Lower lobe of right lung (tissue), 2 donors: ENCODE data around the gene PITX3. TPM values are rescaled to one million over a fixed set of nuclear protein-coding genes. Genes with fewer than 3 reads are reported as not detected.

Experiments
- ATAC-seq, 2 donors: fragments of 200-7000 bp; cut with Tn5 transposase; one replicate each; pipeline ENCODE4 v1.9.1; 2020 to 2022; ENCODE audit warnings: mild to moderate bottlenecking in 2 of 2, moderate library complexity in 2 of 2
- DNase-seq: peaks from one replicate; pipeline ENCODE4 v3.0.0-alpha.2; 2020
- H3K27ac ChIP-seq: fragments of 200-600 bp; one replicate; pipeline ENCODE4 v1.8.0; 2022
- H3K27me3 ChIP-seq: fragments of 200-600 bp; one replicate; pipeline ENCODE4 v1.8.0; 2022; ENCODE audit warnings: low read depth
- H3K36me3 ChIP-seq: fragments of 200-600 bp; one replicate; pipeline ENCODE4 v1.8.0; 2022; ENCODE audit warnings: mild to moderate bottlenecking
- H3K4me1 ChIP-seq: fragments of 200-600 bp; one replicate; pipeline ENCODE4 v1.8.0; 2022
- H3K4me3 ChIP-seq: fragments of 200-600 bp; one replicate; pipeline ENCODE4 v1.8.0; 2022; ENCODE audit warnings: mild to moderate bottlenecking
- H3K9me3 ChIP-seq: fragments of 200-600 bp; one replicate; pipeline ENCODE4 v1.8.0; 2022
- intact Hi-C: fragments of 100-400 bp; cut with DNase I; formaldehyde crosslinking; loops from one replicate; pipeline ENCODE4 v1.11.0; 2022
- long read RNA-seq: library from polyadenylated mRNA; unstranded; transcript quantifications from one replicate; pipeline ENCODE4 v2.0.0, GENCODE V29; 2021
- total RNA-seq: library from RNA; stranded (reverse); fragmentation: NEBNext Ultra II Directional; extraction: Animal tissue kit (Norgen Biotek cat#: 25700); gene quantifications from one replicate; pipeline ENCODE4 v1.2.1, GENCODE V29; 2021
- TF ChIP-seq, protein P1 (sequence below): fragments of 200-600 bp; IDR thresholded peaks from one replicate; pipeline ENCODE4 v1.8.0; 2022; ENCODE audit warnings: antibody characterized with exemption, mild to moderate bottlenecking
- donor health status: DM: no; HTN: yes; CAD: no; lungs with severe emphysema.

Gene PITX3
- total RNA-seq: not detected
- long read RNA-seq: 0 reads

GRCh38 chr10:102241444-102242117 is at the start of gene PITX3:
Gene PITX3, minus strand, starts transcription at chr10:102241512. Its CDS starts 9,432 bp downstream, at chr10:102232080.
- no peaks in the 10 kb centered on the region for H3K36me3 ChIP-seq
- peaks cover 17% of the 10 kb centered on the region for H3K27me3 ChIP-seq
- TF ChIP-seq, protein P1, sequence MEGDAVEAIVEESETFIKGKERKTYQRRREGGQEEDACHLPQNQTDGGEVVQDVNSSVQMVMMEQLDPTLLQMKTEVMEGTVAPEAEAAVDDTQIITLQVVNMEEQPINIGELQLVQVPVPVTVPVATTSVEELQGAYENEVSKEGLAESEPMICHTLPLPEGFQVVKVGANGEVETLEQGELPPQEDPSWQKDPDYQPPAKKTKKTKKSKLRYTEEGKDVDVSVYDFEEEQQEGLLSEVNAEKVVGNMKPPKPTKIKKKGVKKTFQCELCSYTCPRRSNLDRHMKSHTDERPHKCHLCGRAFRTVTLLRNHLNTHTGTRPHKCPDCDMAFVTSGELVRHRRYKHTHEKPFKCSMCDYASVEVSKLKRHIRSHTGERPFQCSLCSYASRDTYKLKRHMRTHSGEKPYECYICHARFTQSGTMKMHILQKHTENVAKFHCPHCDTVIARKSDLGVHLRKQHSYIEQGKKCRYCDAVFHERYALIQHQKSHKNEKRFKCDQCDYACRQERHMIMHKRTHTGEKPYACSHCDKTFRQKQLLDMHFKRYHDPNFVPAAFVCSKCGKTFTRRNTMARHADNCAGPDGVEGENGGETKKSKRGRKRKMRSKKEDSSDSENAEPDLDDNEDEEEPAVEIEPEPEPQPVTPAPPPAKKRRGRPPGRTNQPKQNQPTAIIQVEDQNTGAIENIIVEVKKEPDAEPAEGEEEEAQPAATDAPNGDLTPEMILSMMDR: no peak
- intact Hi-C loops: no loop called here
- peak within 1 kb of the TSS; percentile 70 for H3K4me3 ChIP-seq
- H3K4me1 ChIP-seq: peaks cover 34% of the 10 kb centered on the region
- H3K27ac ChIP-seq: no peak within 1 kb of the TSS
- ATAC-seq (peak; percentile 76 to 86), DNase-seq (peak; percentile 93)
- H3K9me3 ChIP-seq: no peaks in the 10 kb centered on the region

- Histone ChIP-seq H3K27me3 (no peaks in the 10 kb centered on the region), H3K4me3 (no peak overlapping the region), H3K9me3 (no peaks in the 10 kb centered on the region), H3K4me1 (no peaks in the 10 kb centered on the region), H3K27ac (no peak overlapping the region), H3K36me3 (peaks cover 10% of the 10 kb centered on the region)
- no peak for ATAC-seq
- DNase-seq: no peak
- intact Hi-C loops: no loop called here
- TF ChIP-seq, protein P1: no peak
Measured at GRCh38 chr10:102289840-102290239, 48.5 kb upstream of the PITX3 start.

- Histone ChIP-seq H3K36me3 (peaks cover 10% of the 10 kb centered on the region), H3K27me3 (no peaks in the 10 kb centered on the region), H3K9me3 (no peaks in the 10 kb centered on the region), H3K4me3 (no peak overlapping the region), H3K4me1 (no peaks in the 10 kb centered on the region), H3K27ac (no peak overlapping the region)
- DNase-seq: no peak
- TF ChIP-seq, protein P1: no peak
- ATAC-seq: no peak
- intact Hi-C loops: no loop called here
Measured at GRCh38 chr10:102289356-102289755, 48.0 kb upstream of the PITX3 start.

GRCh38 chr10:102287991-102288390 is 46.7 kb upstream of the PITX3 start:
- peaks cover 13% of the 10 kb centered on the region for H3K4me1 ChIP-seq
- no peaks in the 10 kb centered on the region for H3K27me3 ChIP-seq
- intact Hi-C loops: no loop called here
- no peaks in the 10 kb centered on the region for H3K9me3 ChIP-seq
- H3K36me3 ChIP-seq: peaks cover 10% of the 10 kb centered on the region
- no peak overlapping the region for H3K4me3 ChIP-seq
- TF ChIP-seq, protein P1: no peak
- DNase-seq: no peak
- ATAC-seq: no peak
- H3K27ac ChIP-seq: no peak overlapping the region

- Histone ChIP-seq H3K4me3 (no peak overlapping the region), H3K27me3 (no peaks in the 10 kb centered on the region), H3K27ac (no peak overlapping the region), H3K9me3 (no peaks in the 10 kb centered on the region), H3K4me1 (peaks cover 13% of the 10 kb centered on the region), H3K36me3 (peaks cover 10% of the 10 kb centered on the region)
- ATAC-seq (no peak), DNase-seq (no peak)
- TF ChIP-seq, protein P1: no peak
- intact Hi-C loops: no loop called here
Measured at GRCh38 chr10:102287538-102287937, 46.2 kb upstream of the PITX3 start.
